ENCODE results near the gene SLC35D1. TPM values are rescaled to one million over a fixed set of nuclear protein-coding genes. Genes with fewer than 3 reads are reported as not detected.

The SLC35D1 gene
- 18.8 and 19.0 TPM in 2 replicates for total RNA-seq

DNA sequence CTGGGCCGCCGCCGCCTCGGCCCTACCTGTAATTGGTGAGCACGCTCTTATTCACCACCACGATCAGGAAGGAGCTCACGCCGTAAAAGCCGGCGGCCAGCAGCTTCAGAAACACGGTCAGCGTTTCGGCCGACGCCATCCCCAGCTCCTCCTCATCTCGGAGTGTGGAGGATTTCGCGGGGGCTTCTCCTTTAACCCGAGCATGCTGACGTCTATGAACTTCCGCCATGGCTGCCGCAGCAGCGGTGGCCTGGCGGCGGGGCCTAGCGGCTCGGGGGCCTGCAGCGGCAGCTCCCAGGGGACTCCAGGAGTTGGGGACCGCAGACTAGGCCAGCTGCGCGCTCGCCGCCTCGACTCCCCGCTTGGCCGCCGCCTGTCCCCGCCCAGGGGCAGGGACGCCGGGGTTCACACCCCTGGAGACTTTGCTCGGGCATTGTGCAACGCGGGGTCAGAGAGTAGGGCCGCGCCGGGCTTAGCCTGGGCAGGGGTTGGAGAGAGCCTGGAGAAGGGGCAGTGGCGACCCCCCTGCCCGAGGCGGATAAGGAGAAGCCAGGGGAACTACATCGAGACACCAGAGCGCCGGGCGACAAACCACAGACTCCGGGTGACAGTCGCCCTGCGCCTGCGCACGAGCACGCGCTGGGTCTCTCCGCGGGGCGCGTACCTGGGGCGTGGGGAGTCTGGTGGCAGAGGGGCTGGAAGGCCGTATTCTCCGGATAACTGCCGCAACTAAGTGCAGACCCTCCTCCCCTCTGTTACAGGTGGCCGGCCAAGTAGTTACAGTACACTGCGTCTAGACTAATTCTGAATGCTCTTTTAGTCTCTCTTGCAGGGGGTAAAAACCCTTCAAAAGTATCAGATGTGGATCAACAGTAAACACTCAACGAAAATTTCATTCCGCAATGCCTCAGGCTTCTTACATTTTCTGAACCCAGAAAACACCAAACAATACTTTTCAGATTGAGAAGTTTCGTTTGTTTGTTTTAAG, at the start of gene SLC35D1:
Gene SLC35D1 (minus strand): TSS at position 364 of the 988 bp plus-strand sequence. CDS start 135 bp downstream, at position 229.

Other genes with a start within 250 kb of the SLC35D1 start
- 3.1 and 6.6 TPM in 2 replicates for gene DNAI4, start 129.3 kb downstream of the SLC35D1 start, total RNA-seq
- gene MIER1, start 129.2 kb downstream of the SLC35D1 start, total RNA-seq = 28.4 and 35.0 TPM in 2 replicates
- gene C1orf141, start 80.8 kb upstream of the SLC35D1 start, total RNA-seq = not detected in 2 replicates
- not detected in 2 replicates for gene IL23R, start 112.3 kb upstream of the SLC35D1 start, total RNA-seq

Data from nasal cavity respiratory epithelium epithelial cell of viscerocranial mucosa (primary cell).